Liver (tissue), 3 donors: ENCODE measurements around the gene PRKN.

ENCODE experiments used
- CTCF ChIP-seq: fragments of 150-350 bp; IDR thresholded peaks from 2 replicates; pipeline ENCODE4 v1.5.1; 2017; ENCODE audit warnings: improper control_type of control experiment, low read depth, low read length; ENCODE audit not compliant: missing input control
- EGR1 ChIP-seq, 2 donors: IDR thresholded peaks; 2 replicates each; pipeline ENCODE4 v1.6.1; 2016 to 2018; ENCODE audit warnings: antibody characterized with exemption in 2 of 2, low read depth in 2 of 2
- GABPA ChIP-seq, 2 donors: IDR thresholded peaks in 1 of 2; conservative IDR thresholded peaks in 1 of 2; 2 replicates each; pipeline ENCODE4 v1.6.1; 2016; ENCODE audit warnings: antibody characterized with exemption in 2 of 2, mild to moderate bottlenecking in 1 of 2, moderate library complexity in 1 of 2
- HNF4A ChIP-seq, 2 donors: conservative IDR thresholded peaks; 2 replicates each; pipeline ENCODE4 v1.6.1; 2016; ENCODE audit warnings: antibody characterized with exemption in 2 of 2, mild to moderate bottlenecking in 2 of 2
- MAX ChIP-seq: IDR thresholded peaks from 2 replicates; pipeline ENCODE4 v1.6.1; 2016; ENCODE audit warnings: antibody characterized with exemption
- RAD21 ChIP-seq, 2 donors: IDR thresholded peaks; 2 replicates each; pipeline ENCODE4 v1.6.1; 2016; ENCODE audit warnings: antibody characterized with exemption in 2 of 2, mild to moderate bottlenecking in 2 of 2
- SP1 ChIP-seq: IDR thresholded peaks from 2 replicates; pipeline ENCODE4 v1.6.1; 2018; ENCODE audit warnings: antibody characterized with exemption, mild to moderate bottlenecking
- TAF1 ChIP-seq: conservative IDR thresholded peaks from 2 replicates; pipeline ENCODE4 v1.6.1; 2016; ENCODE audit warnings: antibody characterized with exemption, mild to moderate bottlenecking
- donor health status: healthy.
- donor health status: healthy.

DNA sequence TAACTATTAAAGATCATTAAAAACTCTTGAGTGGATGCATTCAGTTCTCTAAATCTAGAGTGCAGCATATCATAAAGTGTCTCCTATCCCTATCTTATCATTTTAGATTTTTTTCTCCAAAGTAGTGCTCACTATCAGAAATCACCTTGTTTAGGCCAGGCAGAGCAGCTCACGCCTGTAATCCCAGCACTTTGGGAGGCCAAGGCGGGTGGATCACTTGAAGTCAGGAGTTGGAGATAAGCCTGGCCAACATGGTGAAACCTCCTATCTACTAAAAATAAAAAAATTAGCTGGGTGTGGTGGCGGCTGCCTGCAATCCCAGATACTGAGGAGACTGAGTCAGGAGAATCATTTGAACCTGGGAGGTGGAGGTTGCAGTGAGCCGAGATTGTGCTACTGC lies 368.9 kb downstream of the PRKN start:
- TF ChIP-seq HNF4A (conservative IDR thresholded peaks at IDR 0.05) (no peak), GABPA (IDR thresholded peaks at IDR 0.05 in 1 of 2, conservative IDR thresholded peaks at IDR 0.05 in 1 of 2) (no peak), MAX (no peak), TAF1 (no peak), CTCF (no peak), RAD21 (IDR thresholded peaks at IDR 0.05) (no peak), EGR1 (IDR thresholded peaks at IDR 0.05; ENCODE audit: low read depth in 2 of 2) (no peak), SP1 (no peak)
